HCT116 (cell line): ENCODE measurements around the gene SH2B3.

Experiments
- CTCF ChIP-seq, 3 experiments: fragments of 200-600 bp in 1 of 3; sonication (generic) in 1 of 3; IDR thresholded peaks in 2 of 3; conservative IDR thresholded peaks in 1 of 3; 2 replicates each; pipeline ENCODE4 v1.5.1; 2012 to 2017; ENCODE audit warnings: low read depth in 2 of 3, low read length in 2 of 3, antibody characterized with exemption in 1 of 3, borderline replicate concordance in 1 of 3, control low read depth in 1 of 3, mild to moderate bottlenecking in 1 of 3, mixed read lengths in 1 of 3, mixed run types in 1 of 3, moderate library complexity in 1 of 3; ENCODE audit not compliant: insufficient read depth in 1 of 3
- ELF1 ChIP-seq: IDR thresholded peaks from 2 replicates; pipeline ENCODE4 v1.6.1; 2012; ENCODE audit warnings: low read depth, borderline replicate concordance
- EZH2 ChIP-seq: fragments of 200-600 bp; sonication (generic); IDR thresholded peaks from 2 replicates; pipeline ENCODE4 v1.6.1; 2017; ENCODE audit warnings: antibody characterized with exemption, mixed run types
- EZH2phosphoT487 ChIP-seq: fragments of 200-600 bp; IDR thresholded peaks from 2 replicates; pipeline ENCODE4 v1.6.1; 2018; ENCODE audit warnings: antibody characterized with exemption, borderline replicate concordance
- JUND ChIP-seq: IDR thresholded peaks from 2 replicates; pipeline ENCODE4 v1.6.1; 2012
- POLR2A ChIP-seq: IDR thresholded peaks from 2 replicates; pipeline ENCODE4 v1.7.0; 2011; ENCODE audit warnings: borderline replicate concordance; ENCODE audit not compliant: insufficient read depth, insufficient read length; ENCODE audit errors: extremely low read depth
- POLR2AphosphoS5 ChIP-seq: IDR thresholded peaks from 2 replicates; pipeline ENCODE4 v1.6.1; 2011; ENCODE audit warnings: mild to moderate bottlenecking, low read depth, low read length, moderate library complexity
- RAD21 ChIP-seq: IDR thresholded peaks from 2 replicates; pipeline ENCODE4 v1.6.1; 2012; ENCODE audit warnings: low read depth, mild to moderate bottlenecking
- SRF ChIP-seq: IDR thresholded peaks from 2 replicates; pipeline ENCODE4 v1.6.1; 2012; ENCODE audit warnings: low read depth
- TCF7L2 ChIP-seq: IDR thresholded peaks from 2 replicates; pipeline ENCODE4 v1.7.0; 2011; ENCODE audit warnings: borderline replicate concordance, inconsistent platforms; ENCODE audit not compliant: insufficient read depth, insufficient read length; ENCODE audit errors: extremely low read depth
- YY1 ChIP-seq: IDR thresholded peaks from 2 replicates; pipeline ENCODE4 v1.6.1; 2011; ENCODE audit warnings: low read length, low read depth, moderate library complexity, mild to moderate bottlenecking; ENCODE audit not compliant: insufficient replicate concordance; ENCODE audit errors: extremely low read depth
- ZNF274 ChIP-seq: fragments of 200-500 bp; sonication (Bioruptor generic); IDR thresholded peaks from 2 replicates; pipeline ENCODE4 v1.6.1; 2014; ENCODE audit warnings: mild to moderate bottlenecking, low read depth, low read length, inconsistent platforms
- TF ChIP-seq, protein P1 (sequence below): IDR thresholded peaks from 2 replicates; pipeline ENCODE4 v1.6.1; 2012
- TF ChIP-seq, protein P2 (sequence below): IDR thresholded peaks from 2 replicates; pipeline ENCODE4 v1.6.1; 2011; ENCODE audit warnings: mild to moderate bottlenecking, low read length, moderate library complexity; ENCODE audit not compliant: insufficient replicate concordance; ENCODE audit errors: extremely low read depth

GRCh38 chr12:111440631-111441030 lies 34.9 kb downstream of the SH2B3 start:
- TF ChIP-seq CTCF (IDR thresholded peaks at IDR 0.05 in 2 of 3, conservative IDR thresholded peaks at IDR 0.05 in 1 of 3; ENCODE audit: borderline replicate concordance in 1 of 3, insufficient read depth in 1 of 3, low read depth in 2 of 3, low read length in 2 of 3) (no peak), ZNF274 (no peak), POLR2A (no peak), SRF (no peak), TCF7L2 (no peak), RAD21 (no peak), EZH2phosphoT487 (no peak), EZH2 (no peak), JUND (no peak), POLR2AphosphoS5 (no peak; the same call in 1 of the 2 replicates), YY1 (no peak), ELF1 (no peak)
- TF ChIP-seq, protein P1, sequence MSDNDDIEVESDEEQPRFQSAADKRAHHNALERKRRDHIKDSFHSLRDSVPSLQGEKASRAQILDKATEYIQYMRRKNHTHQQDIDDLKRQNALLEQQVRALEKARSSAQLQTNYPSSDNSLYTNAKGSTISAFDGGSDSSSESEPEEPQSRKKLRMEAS: no peak
- TF ChIP-seq, protein P2, sequence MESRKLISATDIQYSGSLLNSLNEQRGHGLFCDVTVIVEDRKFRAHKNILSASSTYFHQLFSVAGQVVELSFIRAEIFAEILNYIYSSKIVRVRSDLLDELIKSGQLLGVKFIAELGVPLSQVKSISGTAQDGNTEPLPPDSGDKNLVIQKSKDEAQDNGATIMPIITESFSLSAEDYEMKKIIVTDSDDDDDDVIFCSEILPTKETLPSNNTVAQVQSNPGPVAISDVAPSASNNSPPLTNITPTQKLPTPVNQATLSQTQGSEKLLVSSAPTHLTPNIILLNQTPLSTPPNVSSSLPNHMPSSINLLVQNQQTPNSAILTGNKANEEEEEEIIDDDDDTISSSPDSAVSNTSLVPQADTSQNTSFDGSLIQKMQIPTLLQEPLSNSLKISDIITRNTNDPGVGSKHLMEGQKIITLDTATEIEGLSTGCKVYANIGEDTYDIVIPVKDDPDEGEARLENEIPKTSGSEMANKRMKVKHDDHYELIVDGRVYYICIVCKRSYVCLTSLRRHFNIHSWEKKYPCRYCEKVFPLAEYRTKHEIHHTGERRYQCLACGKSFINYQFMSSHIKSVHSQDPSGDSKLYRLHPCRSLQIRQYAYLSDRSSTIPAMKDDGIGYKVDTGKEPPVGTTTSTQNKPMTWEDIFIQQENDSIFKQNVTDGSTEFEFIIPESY: no peak
